GM21529 (cell line): ENCODE measurements around the gene PDGFRA.
A peak's percentile ranks its signal among the peaks of the same experiment; 100 is the strongest.
"Not testable (repeated sequence)": the region's sequence is repeated elsewhere in the genome, so short reads cannot be mapped to it uniquely, and the experiment has no call there.

ENCODE experiments used
- ATAC-seq: cut with Tn5 transposase; IDR thresholded peaks from one replicate; pipeline ENCODE4 v1.9.1; 2021; ENCODE audit not compliant: unreplicated experiment

Gene PDGFRA

DNA sequence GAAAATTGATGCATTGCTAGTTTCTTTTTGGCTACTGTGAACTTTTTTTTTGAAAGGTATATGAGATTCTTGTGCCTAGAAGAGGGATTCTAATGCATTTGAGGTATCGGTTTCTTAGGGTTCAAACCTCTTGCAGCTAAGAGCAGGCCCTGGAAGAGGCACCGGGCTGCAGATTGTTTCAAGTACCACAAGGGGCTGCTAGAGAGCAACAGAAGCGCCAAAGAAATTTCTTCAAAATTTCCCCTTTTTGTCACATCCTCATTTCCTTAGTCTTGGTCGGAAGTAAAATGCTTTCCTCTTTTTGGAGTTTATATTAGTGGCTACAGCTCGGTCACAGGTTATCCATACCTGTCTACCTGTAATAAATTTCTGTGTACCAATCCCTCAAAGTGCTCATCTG is 89.8 kb downstream of the PDGFRA start:
- ATAC-seq: peak; percentile 21

DNA sequence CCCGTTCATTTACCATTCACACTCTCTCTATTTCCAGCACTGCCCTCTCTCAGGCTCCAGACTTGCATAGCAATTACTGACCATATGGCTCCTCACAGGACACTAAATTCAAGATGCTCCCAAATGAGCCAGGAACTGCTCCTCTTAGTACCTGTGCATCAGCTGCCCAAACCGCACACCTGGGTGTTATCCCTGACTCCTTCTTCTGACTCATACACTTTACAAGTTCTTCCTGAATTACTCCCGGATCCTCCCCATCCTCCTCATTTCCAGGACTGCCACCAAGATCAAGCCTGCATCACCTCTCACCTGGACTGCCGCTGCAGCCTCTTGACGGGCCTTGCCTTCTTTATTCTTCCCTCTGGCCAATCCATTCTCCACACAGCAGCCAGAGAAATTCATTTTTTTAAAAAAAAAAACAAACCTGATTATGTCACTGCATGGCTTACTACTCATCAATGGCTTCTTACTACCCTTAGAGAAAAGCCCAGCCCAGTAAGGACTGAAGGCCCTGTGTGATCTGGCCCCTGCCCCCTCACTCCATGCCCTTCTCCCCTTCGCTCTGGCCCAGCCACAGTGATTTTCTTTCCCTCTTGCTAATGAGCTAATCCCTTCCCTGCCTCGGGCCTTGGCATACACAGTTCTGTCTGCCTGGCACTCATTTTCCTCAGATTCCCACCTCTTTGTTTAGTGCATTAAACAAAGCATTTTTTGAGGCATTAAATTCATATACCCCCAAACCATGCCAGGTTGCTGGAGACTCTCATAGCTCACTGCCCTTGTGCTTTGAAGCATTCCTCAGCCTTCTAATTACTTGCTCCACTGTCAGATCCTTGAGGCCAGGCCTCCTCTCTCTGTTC is 92.0 kb downstream of the PDGFRA start:
- ATAC-seq: no peak

DNA sequence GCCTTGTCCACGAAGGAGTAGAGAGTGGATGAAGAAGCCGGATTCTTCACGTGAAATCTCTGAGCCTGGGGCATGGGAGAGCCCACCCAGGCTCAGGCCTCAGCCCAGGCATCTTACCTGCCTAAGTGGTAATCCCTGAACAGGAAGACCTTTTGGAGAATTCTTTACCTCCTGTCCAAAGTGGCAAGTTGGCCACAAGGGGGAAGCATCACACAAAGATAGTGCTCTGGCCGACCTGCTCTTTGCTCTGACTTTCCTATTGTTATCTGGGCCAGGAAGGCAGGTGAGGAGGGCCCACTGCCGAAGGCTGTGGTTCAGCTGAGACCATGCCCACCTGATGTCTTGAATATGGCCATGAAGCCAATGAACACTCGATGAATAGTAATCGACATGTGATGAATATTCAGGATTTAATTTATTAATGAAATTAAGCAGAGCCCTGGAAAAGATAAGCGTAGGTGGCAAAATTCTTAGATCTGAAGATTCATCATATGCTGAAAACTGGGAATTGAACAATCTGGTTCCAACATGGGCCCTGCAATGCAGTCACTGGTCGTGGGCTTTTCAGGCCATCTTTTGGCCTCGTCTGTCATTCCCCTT is 93.8 kb downstream of the PDGFRA start:
- ATAC-seq: peak; percentile 77

GRCh38 chr4:54330896-54331295 is 101.8 kb downstream of the PDGFRA start:
- ATAC-seq: no peak

DNA sequence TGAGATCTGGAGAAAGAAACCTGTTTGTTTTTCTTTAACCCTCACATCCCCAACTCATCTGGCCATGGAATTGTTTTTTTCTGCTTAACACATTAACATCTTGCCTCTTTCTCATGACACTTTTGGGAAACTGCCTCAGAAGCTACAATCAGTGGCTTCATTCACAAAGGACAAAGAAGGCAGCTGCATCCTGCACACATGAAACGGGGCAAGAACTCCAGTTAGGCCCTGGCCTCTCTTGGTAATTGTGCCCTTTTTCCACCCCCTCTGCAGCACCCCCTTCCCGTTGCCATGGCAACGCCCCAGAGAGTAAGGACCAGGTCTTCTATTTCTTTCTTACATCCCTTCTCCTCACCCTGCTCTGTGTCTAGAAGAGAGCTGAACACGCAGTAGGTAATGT is 103.4 kb downstream of the PDGFRA start:
- no peak for ATAC-seq

GRCh38 chr4:54333657-54334056 is 104.6 kb downstream of the PDGFRA start:
- no peak for ATAC-seq

- not testable (repeated sequence) for ATAC-seq
Observed at GRCh38 chr4:54334769-54335168, 105.7 kb downstream of the PDGFRA start.

GRCh38 chr4:54337009-54337408 is 107.9 kb downstream of the PDGFRA start:
- ATAC-seq: no peak

DNA sequence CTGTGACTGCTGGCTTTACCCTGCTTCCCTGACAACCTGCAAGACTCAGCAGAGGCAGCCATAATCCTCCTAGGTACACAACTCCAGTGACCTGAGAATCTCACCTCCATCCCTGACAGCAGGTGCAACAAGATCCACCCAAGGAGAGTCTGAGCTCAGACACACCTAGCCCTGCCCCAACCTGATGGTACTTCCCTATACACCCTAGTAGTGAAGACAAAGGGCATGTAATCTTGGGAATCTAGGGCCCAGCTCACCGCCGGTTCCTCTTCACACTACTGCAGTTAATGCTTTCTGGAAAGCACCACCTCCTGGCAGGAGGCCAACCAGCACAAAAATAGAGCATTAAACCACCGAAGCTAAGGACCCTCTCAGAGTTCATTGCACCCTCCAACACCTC is 113.0 kb downstream of the PDGFRA start:
- ATAC-seq: not testable (repeated sequence)
